Stomach (tissue), 4 donors: ENCODE results near the gene ZKSCAN1.

Source experiments
- EP300 ChIP-seq: sonication (generic); formaldehyde crosslinking; IDR thresholded peaks from one replicate; pipeline ENCODE4 v1.6.1; 2017; ENCODE audit warnings: antibody characterized with exemption
- POLR2A ChIP-seq, 4 donors: fragments of 450-650 bp; IDR thresholded peaks; one replicate each; pipeline ENCODE4 v1.6.1; 2016; ENCODE audit warnings: antibody characterized with exemption in 4 of 4, control low read depth in 2 of 4, mild to moderate bottlenecking in 1 of 4, moderate library complexity in 1 of 4
- TF ChIP-seq, protein P1 (sequence below), 7 experiments: fragments of 450-650 bp in 4 of 7; fragments of 200-600 bp in 3 of 7; sonication (generic) in 3 of 7; IDR thresholded peaks; one replicate each; pipeline ENCODE4 v1.5.1; 2016 to 2019; ENCODE audit warnings: antibody characterized with exemption in 7 of 7, control low read depth in 2 of 7, mild to moderate bottlenecking in 1 of 7

DNA sequence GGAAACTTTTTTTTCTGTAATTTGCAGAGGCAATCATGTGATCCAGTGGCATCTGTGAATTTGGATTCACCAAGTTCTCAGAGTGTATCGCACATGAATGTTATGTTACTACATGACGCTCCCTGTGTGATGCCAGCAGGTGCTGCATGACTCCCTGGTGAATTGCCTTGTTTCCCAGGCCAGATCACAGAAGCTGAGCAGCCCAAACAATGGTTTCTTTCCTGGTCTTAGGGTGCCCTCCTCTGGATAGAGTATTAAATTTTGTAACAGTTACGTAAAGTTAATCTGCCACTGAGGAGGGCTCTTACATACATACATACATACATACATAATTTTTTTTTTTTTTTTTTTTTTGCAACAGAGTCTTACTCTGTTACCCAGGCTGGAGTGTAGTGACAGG, 37.8 kb downstream of the ZKSCAN1 start:
- TF ChIP-seq, protein P1, sequence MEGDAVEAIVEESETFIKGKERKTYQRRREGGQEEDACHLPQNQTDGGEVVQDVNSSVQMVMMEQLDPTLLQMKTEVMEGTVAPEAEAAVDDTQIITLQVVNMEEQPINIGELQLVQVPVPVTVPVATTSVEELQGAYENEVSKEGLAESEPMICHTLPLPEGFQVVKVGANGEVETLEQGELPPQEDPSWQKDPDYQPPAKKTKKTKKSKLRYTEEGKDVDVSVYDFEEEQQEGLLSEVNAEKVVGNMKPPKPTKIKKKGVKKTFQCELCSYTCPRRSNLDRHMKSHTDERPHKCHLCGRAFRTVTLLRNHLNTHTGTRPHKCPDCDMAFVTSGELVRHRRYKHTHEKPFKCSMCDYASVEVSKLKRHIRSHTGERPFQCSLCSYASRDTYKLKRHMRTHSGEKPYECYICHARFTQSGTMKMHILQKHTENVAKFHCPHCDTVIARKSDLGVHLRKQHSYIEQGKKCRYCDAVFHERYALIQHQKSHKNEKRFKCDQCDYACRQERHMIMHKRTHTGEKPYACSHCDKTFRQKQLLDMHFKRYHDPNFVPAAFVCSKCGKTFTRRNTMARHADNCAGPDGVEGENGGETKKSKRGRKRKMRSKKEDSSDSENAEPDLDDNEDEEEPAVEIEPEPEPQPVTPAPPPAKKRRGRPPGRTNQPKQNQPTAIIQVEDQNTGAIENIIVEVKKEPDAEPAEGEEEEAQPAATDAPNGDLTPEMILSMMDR (IDR thresholded peaks at IDR 0.05): peak in 3 of 7 experiments; percentile 5 to 65 (median 32)
- TF ChIP-seq POLR2A (IDR thresholded peaks at IDR 0.05) (no peak), EP300 (no peak)
